Panc1 (cell line): Measurements from ENCODE around the gene EIF3J. TPM values are rescaled to one million over a fixed set of nuclear protein-coding genes. Genes with fewer than 3 reads are reported as not detected.

ENCODE experiments used
- ATAC-seq: fragments of 200-7000 bp; cut with Tn5 transposase; 2 replicates; pipeline ENCODE4 v1.9.1; 2020; ENCODE audit warnings: mild to moderate bottlenecking, moderate library complexity
- BruUV-seq: library from RNA; stranded (reverse); fragments of 400-500 nt; replicated peaks from 2 replicates; lab custom pipeline; 2021; lab: Mats Ljungman, UMichigan
- CTCF ChIA-PET: fragments of 300-600 bp; sonication (Branson Sonifier 250); formaldehyde crosslinking; loops from one replicate; lab custom pipeline; 2022; ENCODE audit warnings: antibody characterized with exemption; lab: Charles Lee
- POLR2A ChIA-PET: fragments of 300-600 bp; sonication (Branson Sonifier 250); formaldehyde crosslinking; loops from one replicate; lab custom pipeline; 2022; ENCODE audit warnings: antibody characterized with exemption; lab: Charles Lee
- DNase-seq: peaks from one replicate; pipeline ENCODE4 v3.0.0-alpha.2; 2010; ENCODE audit warnings: low read depth, low spot score
- H3K27ac ChIP-seq: 2 replicates; pipeline ENCODE4 v1.5.1; 2011; ENCODE audit warnings: mild to moderate bottlenecking, low read length, inconsistent platforms
- H3K27me3 ChIP-seq: fragments of 200-500 bp; sonication (Bioruptor generic); 2 replicates; pipeline ENCODE4 v1.6.0; 2014; ENCODE audit warnings: low read length, inconsistent platforms; ENCODE audit not compliant: control insufficient read depth, insufficient read depth
- H3K36me3 ChIP-seq: fragments of 200-500 bp; sonication (Bioruptor generic); 2 replicates; pipeline ENCODE4 v1.5.1; 2014; ENCODE audit warnings: inconsistent platforms, mild to moderate bottlenecking, low read length, moderate library complexity; ENCODE audit not compliant: control insufficient read depth, insufficient read depth
- H3K4me1 ChIP-seq: 2 replicates; pipeline ENCODE4 v1.5.1; 2011; ENCODE audit warnings: inconsistent platforms, mild to moderate bottlenecking, low read length, moderate library complexity; ENCODE audit not compliant: control insufficient read depth, insufficient read depth
- H3K4me3 ChIP-seq, 2 experiments: 2 replicates each; pipeline ENCODE4 v1.5.1; 2011 to 2012; ENCODE audit warnings: low read depth in 2 of 2, low read length in 2 of 2, mild to moderate bottlenecking in 2 of 2, inconsistent platforms in 1 of 2, moderate library complexity in 1 of 2
- H3K9me3 ChIP-seq: fragments of 200-500 bp; sonication (Bioruptor generic); 2 replicates; pipeline ENCODE4 v1.5.1; 2014; ENCODE audit warnings: low read depth, mild to moderate bottlenecking, inconsistent platforms, low read length, moderate library complexity; ENCODE audit not compliant: control insufficient read depth, insufficient read depth
- CTCF ChIP-seq: fragments of 450-650 bp; IDR thresholded peaks from 2 replicates; pipeline ENCODE4 v1.5.1; 2017; ENCODE audit warnings: mild to moderate bottlenecking
- POLR2AphosphoS5 ChIP-seq: IDR thresholded peaks from 2 replicates; pipeline ENCODE4 v1.6.1; 2012; ENCODE audit warnings: mild to moderate bottlenecking, low read depth, low read length, moderate library complexity
- REST ChIP-seq, 2 experiments: IDR thresholded peaks; 2 replicates each; pipeline ENCODE4 v1.6.1; 2011 to 2012; ENCODE audit warnings: low read depth in 2 of 2, control low read depth in 1 of 2, low read length in 1 of 2, mild to moderate bottlenecking in 1 of 2, moderate library complexity in 1 of 2; ENCODE audit not compliant: insufficient read depth in 1 of 2
- SIN3A ChIP-seq: IDR thresholded peaks from 2 replicates; pipeline ENCODE4 v1.6.1; 2012; ENCODE audit warnings: low read depth, mild to moderate bottlenecking, low read length, moderate library complexity, borderline replicate concordance; ENCODE audit not compliant: insufficient read depth
- TCF7L2 ChIP-seq: IDR thresholded peaks from 2 replicates; pipeline ENCODE4 v1.6.1; 2011; ENCODE audit warnings: mild to moderate bottlenecking, low read depth, low read length, inconsistent platforms
- in situ Hi-C: cut with HindIII; loops from 2 replicates; pipeline ENCODE4 v1.10.0; 2016; ENCODE audit warnings: low sequenced_read_pairs, low pct_unique_long_range_greater_than_20kb
- intact Hi-C: fragments of 100-400 bp; cut with micrococcal nuclease; formaldehyde crosslinking; loops from one replicate; pipeline ENCODE4 v1.10.0; 2022; ENCODE audit not compliant: unreplicated experiment
- total RNA-seq: library from RNA; stranded (reverse); gene quantifications from one replicate; pipeline ENCODE4 v1.2.1, GENCODE V29; 2021; ENCODE audit not compliant: unreplicated experiment

The EIF3J gene
- total RNA-seq, 1 experiment from 2014 or later: 128 TPM

DNA sequence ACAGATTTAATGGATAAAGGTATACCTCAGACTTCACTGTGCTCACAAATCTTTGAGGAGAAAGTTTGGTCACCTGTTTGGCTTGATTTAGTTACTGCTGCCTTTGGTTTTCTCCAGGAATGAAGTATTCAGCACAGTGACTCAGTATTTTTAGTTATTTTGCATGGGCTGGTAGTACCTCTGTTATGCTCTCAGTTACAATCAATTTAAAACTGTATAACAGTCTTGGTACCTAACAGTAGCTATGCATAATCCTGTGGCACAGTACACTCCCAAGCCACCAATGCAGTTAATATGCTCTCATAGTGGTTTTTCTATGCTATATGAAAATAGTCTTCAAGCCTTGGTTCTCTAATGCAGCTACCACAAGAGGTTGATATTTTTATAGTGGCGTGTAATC lies 11.9 kb upstream of the EIF3J start:
- Histone ChIP-seq H3K27me3 (no peaks in the 10 kb centered on the region), H3K4me1 (no peaks in the 10 kb centered on the region), H3K36me3 (peaks cover 30% of the 10 kb centered on the region), H3K9me3 (no peaks in the 10 kb centered on the region), H3K4me3 (no peak overlapping the region), H3K27ac (no peak overlapping the region)
- BruUV-seq: TSS peak; percentile 38
- ChIA-PET POLR2A (interaction anchor here (0.7 kb wide), 1 partner anchor 200 kb away, joined by 5 read pairs; no protein-coding TSS in a partner anchor), CTCF (no interaction called here)
- ATAC-seq (no peak), DNase-seq (no peak)
- no peak for TF ChIP-seq TCF7L2
- no peak for TF ChIP-seq REST (IDR thresholded peaks at IDR 0.05; ENCODE audit: insufficient read depth in 1 of 2, low read depth in 2 of 2, low read length in 1 of 2)
- TF ChIP-seq SIN3A: no peak
- no peak for TF ChIP-seq POLR2AphosphoS5
- TF ChIP-seq CTCF: no peak
- in situ Hi-C loops: no loop called here
- intact Hi-C loops: no loop called here

- POLR2A ChIA-PET: no interaction called here
- in situ Hi-C loops: no loop called here
Measured at GRCh38 chr15:44527241-44527640, 9.7 kb upstream of the EIF3J start.

More at GRCh38 chr15:44527241-44527640, 9.7 kb upstream of the EIF3J start:
- Histone ChIP-seq H3K27ac (no peak overlapping the region), H3K4me1 (no peaks in the 10 kb centered on the region), H3K4me3 (no peak overlapping the region), H3K9me3 (no peaks in the 10 kb centered on the region), H3K36me3 (peaks cover 20% of the 10 kb centered on the region), H3K27me3 (no peaks in the 10 kb centered on the region)
- intact Hi-C loops: no loop called here
- no peak for TF ChIP-seq REST (IDR thresholded peaks at IDR 0.05; ENCODE audit: insufficient read depth in 1 of 2, low read depth in 2 of 2, low read length in 1 of 2)
- no peak for TF ChIP-seq TCF7L2
- no peak for TF ChIP-seq POLR2AphosphoS5
- no peak for TF ChIP-seq CTCF
- no peak for TF ChIP-seq SIN3A
- CTCF ChIA-PET: no interaction called here
- ATAC-seq (no peak), DNase-seq (no peak)
- BruUV-seq: no TSS peak
